ENCODE measurements around the gene NBPF19.
"Not testable (repeated sequence)": the region's sequence is repeated elsewhere in the genome, so short reads cannot be mapped to it uniquely, and the experiment has no call there.

The NBPF19 gene

GRCh38 chr1:149474745-149475144, at the start of gene NBPF19:
Gene NBPF19, plus strand, starts transcription at chr1:149475045. Its CDS starts 888 bp downstream, at chr1:149475933.
- DNase-seq (ENCODE audit: low read depth) = not testable (repeated sequence)

- DNase-seq (ENCODE audit: low read depth) = not testable (repeated sequence)
These were observed 46.5 kb upstream of the NBPF19 start for GRCh38 chr1:149428317-149428716.

- DNase-seq (ENCODE audit: low read depth) = not testable (repeated sequence)
These were observed 29.4 kb upstream of the NBPF19 start for GRCh38 chr1:149445451-149445850.

- DNase-seq (ENCODE audit: low read depth) = not testable (repeated sequence)
These were observed 22.6 kb upstream of the NBPF19 start for GRCh38 chr1:149452196-149452595.

GRCh38 chr1:149452652-149453051, 22.2 kb upstream of the NBPF19 start:
- not testable (repeated sequence) for DNase-seq (ENCODE audit: low read depth)

GRCh38 chr1:149558350-149558825, 83.5 kb downstream of the NBPF19 start:
- DNase-seq (ENCODE audit: low read depth) = not testable (repeated sequence)

- DNase-seq (ENCODE audit: low read depth) = not testable (repeated sequence)
These were observed 87.0 kb downstream of the NBPF19 start for GRCh38 chr1:149561806-149562205.

- DNase-seq (ENCODE audit: low read depth) = not testable (repeated sequence)
These were observed 90.6 kb downstream of the NBPF19 start for GRCh38 chr1:149565485-149565884.

GRCh38 chr1:149572763-149573162, 97.9 kb downstream of the NBPF19 start:
- DNase-seq (ENCODE audit: low read depth) = not testable (repeated sequence)

- not testable (repeated sequence) for DNase-seq (ENCODE audit: low read depth)
These were observed 110.7 kb downstream of the NBPF19 start for GRCh38 chr1:149585592-149585991.
